Stomach (tissue), 4 donors: Measurements from ENCODE around the gene PMEPA1.

ENCODE experiments used
- CTCF ChIP-seq, 7 experiments: fragments of 450-650 bp in 4 of 7; fragments of 200-600 bp in 3 of 7; sonication (generic) in 3 of 7; IDR thresholded peaks; one replicate each; pipeline ENCODE4 v1.5.1; 2016 to 2019; ENCODE audit warnings: antibody characterized with exemption in 7 of 7, control low read depth in 2 of 7, mild to moderate bottlenecking in 1 of 7
- POLR2A ChIP-seq, 4 donors: fragments of 450-650 bp; IDR thresholded peaks; one replicate each; pipeline ENCODE4 v1.6.1; 2016; ENCODE audit warnings: antibody characterized with exemption in 4 of 4, control low read depth in 2 of 4, mild to moderate bottlenecking in 1 of 4, moderate library complexity in 1 of 4
- POLR2AphosphoS5 ChIP-seq, 3 donors: sonication (generic); formaldehyde crosslinking; IDR thresholded peaks; one replicate each; pipeline ENCODE4 v1.6.1; 2016; ENCODE audit warnings: antibody characterized with exemption in 3 of 3

- TF ChIP-seq CTCF (IDR thresholded peaks at IDR 0.05), result no peak
- no peak for TF ChIP-seq POLR2A (IDR thresholded peaks at IDR 0.05)
- no peak for TF ChIP-seq POLR2AphosphoS5 (IDR thresholded peaks at IDR 0.05)
These were observed 10.1 kb upstream of the PMEPA1 start for GRCh38 chr20:57719951-57720350.
